Kidney (tissue), 14 donors: ENCODE results near the gene TUBGCP5. TPM values are rescaled to one million over a fixed set of nuclear protein-coding genes. Genes with fewer than 3 reads are reported as not detected.
"Not testable (repeated sequence)": the region's sequence is repeated elsewhere in the genome, so short reads cannot be mapped to it uniquely, and the experiment has no call there.

Experiments
- DNase-seq, 5 donors: peaks; one replicate each; pipeline ENCODE4 v3.0.0-alpha.2; 2013 to 2020
- FAIRE-seq: peaks from 2 replicates; lab custom pipeline; 2012; peaks lifted over from hg19 to GRCh38; lab: Jason Lieb, UNC
- H3K27ac ChIP-seq, 2 donors: one replicate each; pipeline ENCODE4 v1.7.0; 2013; ENCODE audit warnings: low read depth in 2 of 2, low read length in 2 of 2, inconsistent platforms in 1 of 2
- H3K27me3 ChIP-seq: one replicate; pipeline ENCODE4 v1.7.1; 2013; ENCODE audit warnings: low read length, inconsistent platforms; ENCODE audit not compliant: control insufficient read depth, insufficient read depth
- H3K36me3 ChIP-seq, 3 donors: one replicate each; pipeline versions ENCODE4 v1.7.0 to v1.7.1; 2013; ENCODE audit warnings: low read length in 3 of 3, control low read depth in 1 of 3, inconsistent platforms in 1 of 3; ENCODE audit not compliant: insufficient read depth in 3 of 3, control insufficient read depth in 2 of 3
- H3K4me1 ChIP-seq, 3 donors: one replicate each; pipeline versions ENCODE4 v1.7.0 to v1.7.1; 2013; ENCODE audit warnings: low read length in 3 of 3, inconsistent platforms in 1 of 3, low read depth in 1 of 3; ENCODE audit not compliant: control insufficient read depth in 2 of 3, insufficient read depth in 2 of 3
- H3K4me3 ChIP-seq, 3 donors: one replicate each; pipeline versions ENCODE4 v1.7.0 to v1.8.1; 2013; ENCODE audit warnings: low read length in 3 of 3, control low read depth in 1 of 3, inconsistent platforms in 1 of 3
- H3K9ac ChIP-seq, 3 donors: one replicate each; pipeline versions ENCODE4 v1.7.0 to v1.7.1; 2013; ENCODE audit warnings: low read length in 3 of 3, control low read depth in 1 of 3, inconsistent platforms in 1 of 3
- H3K9me3 ChIP-seq, 3 donors: one replicate each; pipeline versions ENCODE4 v1.7.0 to v1.7.1; 2013; ENCODE audit warnings: low read length in 3 of 3, control low read depth in 1 of 3, inconsistent platforms in 1 of 3; ENCODE audit not compliant: control insufficient read depth in 2 of 3, insufficient read depth in 1 of 3
- intact Hi-C: fragments of 100-400 bp; cut with DNase I; formaldehyde crosslinking; loops from one replicate; pipeline ENCODE4 v1.11.1; 2022
- polyA plus RNA-seq: library from polyadenylated mRNA; stranded (reverse); fragments of 350-450 nt; fragmentation: Illumina TruSeq; extraction: RNeasy Lipid Tissue Mini Kit (QIAGEN cat#74804); gene quantifications from one replicate; pipeline ENCODE4 v1.2.3, GENCODE V29; 2014; ENCODE audit warnings: low read depth, low replicate concordance; ENCODE audit not compliant: insufficient read depth
- total RNA-seq: library from RNA; stranded (reverse); fragmentation: NEBNext Ultra II Directional; extraction: Animal tissue kit (Norgen Biotek cat#: 25700); gene quantifications from one replicate; pipeline ENCODE4 v1.2.1, GENCODE V29; 2021
- TF ChIP-seq, protein P1 (sequence below): IDR thresholded peaks from 3 replicates; pipeline ENCODE4 v1.5.1; 2012; ENCODE audit warnings: mild to moderate bottlenecking, moderate library complexity, borderline replicate concordance; ENCODE audit not compliant: insufficient read depth; ENCODE audit errors: extremely low read depth
- donor health status: control.
- donor health status: control.
- donor health status: control.
- donor health status: control.
- donor health status: control.
- donor health status: DM: yes; HTN: yes; CAD: no.
- donor health status: Normal renal cell carcinoma (clear cell type).

The TUBGCP5 gene
- total and polyA plus RNA-seq, 2 donors from 2014 or later = 4.7 to 19.1 TPM

GRCh38 chr15:22989576-22990477, 49.5 kb downstream of the TUBGCP5 start:
- intact Hi-C loops = no loop called here
- no peak overlapping the region for H3K27ac ChIP-seq

GRCh38 chr15:22988811-22989210, 50.6 kb downstream of the TUBGCP5 start:
- H3K27ac ChIP-seq = no peak overlapping the region

More at GRCh38 chr15:22989576-22990477, 49.5 kb downstream of the TUBGCP5 start:
- Histone ChIP-seq H3K9ac (no peak overlapping the region), H3K4me3 (no peak overlapping the region), H3K4me1 (no peaks in the 10 kb centered on the region), H3K27me3 (no peaks in the 10 kb centered on the region), H3K36me3 (peaks cover 0 to 7% (median 2%) of the 10 kb centered on the region in 3 donors), H3K9me3 (no peaks in the 10 kb centered on the region)
- no peak for FAIRE-seq
- no peak for DNase-seq
- TF ChIP-seq, protein P1, sequence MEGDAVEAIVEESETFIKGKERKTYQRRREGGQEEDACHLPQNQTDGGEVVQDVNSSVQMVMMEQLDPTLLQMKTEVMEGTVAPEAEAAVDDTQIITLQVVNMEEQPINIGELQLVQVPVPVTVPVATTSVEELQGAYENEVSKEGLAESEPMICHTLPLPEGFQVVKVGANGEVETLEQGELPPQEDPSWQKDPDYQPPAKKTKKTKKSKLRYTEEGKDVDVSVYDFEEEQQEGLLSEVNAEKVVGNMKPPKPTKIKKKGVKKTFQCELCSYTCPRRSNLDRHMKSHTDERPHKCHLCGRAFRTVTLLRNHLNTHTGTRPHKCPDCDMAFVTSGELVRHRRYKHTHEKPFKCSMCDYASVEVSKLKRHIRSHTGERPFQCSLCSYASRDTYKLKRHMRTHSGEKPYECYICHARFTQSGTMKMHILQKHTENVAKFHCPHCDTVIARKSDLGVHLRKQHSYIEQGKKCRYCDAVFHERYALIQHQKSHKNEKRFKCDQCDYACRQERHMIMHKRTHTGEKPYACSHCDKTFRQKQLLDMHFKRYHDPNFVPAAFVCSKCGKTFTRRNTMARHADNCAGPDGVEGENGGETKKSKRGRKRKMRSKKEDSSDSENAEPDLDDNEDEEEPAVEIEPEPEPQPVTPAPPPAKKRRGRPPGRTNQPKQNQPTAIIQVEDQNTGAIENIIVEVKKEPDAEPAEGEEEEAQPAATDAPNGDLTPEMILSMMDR = no peak

GRCh38 chr15:22981931-22982330, 57.4 kb downstream of the TUBGCP5 start:
- H3K36me3 ChIP-seq, H3K27ac ChIP-seq, FAIRE-seq, intact Hi-C loops, H3K9ac ChIP-seq, H3K9me3 ChIP-seq, H3K4me3 ChIP-seq, DNase-seq, H3K27me3 ChIP-seq, H3K4me1 ChIP-seq: not testable (repeated sequence)

More at GRCh38 chr15:22988811-22989210, 50.6 kb downstream of the TUBGCP5 start:
- no peaks in the 10 kb centered on the region for H3K9me3 ChIP-seq
- no peak overlapping the region for H3K9ac ChIP-seq
- no peaks in the 10 kb centered on the region for H3K36me3 ChIP-seq
- no peaks in the 10 kb centered on the region for H3K27me3 ChIP-seq
- FAIRE-seq (no peak), DNase-seq (no peak)
- no peaks in the 10 kb centered on the region for H3K4me1 ChIP-seq
- TF ChIP-seq, protein P1 = no peak
- intact Hi-C loops = no loop called here
- no peak overlapping the region for H3K4me3 ChIP-seq

- Histone ChIP-seq H3K4me1 (peaks cover 0 to 7% (median 3%) of the 10 kb centered on the region in 3 donors), H3K4me3 (peak overlapping the region; percentile 51 to 73 (median 70)), H3K9ac (peak overlapping the region; percentile 6 to 15 (median 8)), H3K9me3 (no peaks in the 10 kb centered on the region), H3K27me3 (no peaks in the 10 kb centered on the region), H3K36me3 (no peaks in the 10 kb centered on the region), H3K27ac (peak overlapping the region in 1 of 2 donors; percentile 69)
- FAIRE-seq (no peak), DNase-seq (no peak)
- TF ChIP-seq, protein P1 = no peak
- intact Hi-C loops = no loop called here
These were observed 58.1 kb downstream of the TUBGCP5 start for GRCh38 chr15:22981051-22981840.
